ENCODE measurements around the gene OR2T8.

OR2T8 gene

DNA sequence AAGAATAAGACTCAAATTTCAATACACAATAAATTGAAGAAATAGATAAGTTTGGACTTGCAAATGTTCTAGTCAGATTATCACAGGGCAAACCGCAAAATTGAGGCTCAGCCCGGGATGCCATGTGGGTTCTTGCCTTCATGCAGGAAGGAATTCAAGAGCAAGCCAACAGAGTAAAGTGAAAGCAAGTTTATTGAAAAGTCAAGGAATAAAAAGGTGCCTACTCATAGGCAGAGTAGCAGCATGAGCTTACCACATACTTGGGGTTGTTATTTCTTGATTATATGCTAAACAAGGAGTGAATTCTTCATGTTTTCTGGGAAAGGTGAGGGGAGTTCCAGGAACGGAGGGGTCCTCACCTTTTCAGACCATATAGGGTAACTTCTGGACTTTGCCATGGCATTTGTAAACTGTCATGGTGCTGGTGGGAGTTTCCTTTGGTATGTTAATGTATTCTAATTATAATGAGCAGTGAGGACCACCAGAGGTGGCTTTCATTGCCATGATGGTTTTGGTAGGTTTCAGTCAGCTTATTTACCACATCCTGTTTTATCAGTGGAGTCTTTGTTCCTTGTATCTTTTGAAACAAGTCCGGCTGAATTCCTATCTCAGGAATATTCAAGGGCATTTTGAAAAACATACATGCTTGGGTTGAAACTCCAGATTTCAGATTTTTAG is 43.0 kb downstream of the OR2T8 start:
- DNase-seq: no peak

DNA sequence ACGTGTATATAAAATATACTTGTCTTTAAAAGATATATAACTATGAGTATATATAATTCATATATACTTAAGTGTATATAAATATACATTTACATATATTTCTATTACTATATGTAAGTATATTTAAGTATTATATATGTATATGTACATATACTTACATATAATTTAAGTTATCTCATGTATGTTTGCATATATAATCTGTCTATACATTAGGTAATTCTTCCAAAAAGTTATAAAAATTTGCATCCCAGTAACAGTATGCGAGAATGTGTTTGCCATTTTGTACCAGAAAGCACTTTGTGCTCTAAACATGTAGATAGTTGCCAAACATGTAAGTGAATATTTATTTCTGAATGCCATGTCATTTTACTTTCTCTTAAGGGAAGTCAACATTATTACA is 44.9 kb downstream of the OR2T8 start, which contains the start of gene OR2AK2:
Gene OR2AK2, plus strand, starts transcription at position 301 of the 400 bp plus-strand sequence. CDS start 144 bp downstream, outside the sequence.
- DNase-seq: no peak

DNA sequence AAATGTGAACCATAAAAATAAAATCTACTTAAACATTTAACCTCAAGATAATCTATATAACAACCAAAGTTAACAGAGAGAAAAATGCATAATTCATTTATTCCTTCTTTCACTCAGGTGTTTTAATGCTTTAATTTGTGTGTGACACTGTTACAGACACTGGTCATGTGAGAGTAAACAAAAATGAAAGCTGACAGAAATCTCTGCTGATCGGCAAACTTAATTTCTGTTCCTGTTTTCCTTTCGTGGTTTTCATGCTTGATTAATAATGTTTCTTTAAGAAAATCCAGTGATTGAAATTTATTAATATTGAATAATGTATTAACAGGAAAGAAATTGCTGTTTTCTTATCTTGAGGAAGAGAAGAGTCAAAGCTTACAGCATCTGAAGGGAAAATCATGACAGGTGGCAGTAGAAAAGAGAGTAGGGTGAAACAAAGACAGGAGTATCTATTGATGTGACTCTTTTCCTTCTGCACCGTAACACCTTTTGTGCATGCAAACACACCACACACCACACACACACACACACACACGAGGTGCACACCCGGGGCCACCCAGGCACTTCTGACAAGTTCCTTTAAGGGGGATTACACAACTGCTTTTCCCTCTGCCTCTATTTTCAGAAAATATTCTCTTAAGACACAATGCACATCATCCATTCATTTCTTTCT is 46.6 kb downstream of the OR2T8 start:
- no peak for DNase-seq
